GM12878 (cell line): Measurements from ENCODE around the gene SMIM26. TPM values are rescaled to one million over a fixed set of nuclear protein-coding genes. Genes with fewer than 3 reads are reported as not detected.

Experiments
- ATAC-seq: fragments of 200-7000 bp; cut with Tn5 transposase; 3 replicates; pipeline ENCODE4 v1.9.1; 2020; ENCODE audit warnings: mild to moderate bottlenecking, moderate library complexity
- BruUV-seq: library from RNA; stranded (reverse); fragments of 400-500 nt; replicated peaks from 2 replicates; lab custom pipeline; 2021; lab: Mats Ljungman, UMichigan
- CTCF ChIA-PET: fragments of 300-600 bp; sonication (Branson Sonifier 250); formaldehyde crosslinking; extraction: SDS; loops from one replicate; lab custom pipeline; 2021; ENCODE audit warnings: inconsistent platforms; lab: Yijun Ruan, JAX
- POLR2A ChIA-PET: fragments of 350-600 bp; formaldehyde crosslinking; extraction: SDS; loops from one replicate; lab custom pipeline; 2021; ENCODE audit warnings: inconsistent platforms; lab: Charles Lee
- RAD21 ChIA-PET: fragments of 300-600 bp; sonication (Branson Sonifier 250); formaldehyde crosslinking; loops from one replicate; lab custom pipeline; 2023; ENCODE audit warnings: antibody characterized with exemption; ENCODE audit not compliant: unreplicated experiment; lab: Charles Lee
- SMC1A ChIA-PET: fragments of 300-600 bp; sonication (Branson Sonifier 250); formaldehyde crosslinking; loops from one replicate; lab custom pipeline; 2023; ENCODE audit not compliant: unreplicated experiment, uncharacterized antibody; lab: Charles Lee
- DNase-seq: peaks from one replicate; pipeline ENCODE4 v3.0.0-alpha.2; 2011; ENCODE audit warnings: low read depth, low spot score
- FAIRE-seq: peaks from 3 replicates; lab custom pipeline; 2011; peaks lifted over from hg19 to GRCh38; lab: Jason Lieb, UNC
- H2AFZ ChIP-seq: 2 replicates; pipeline ENCODE4 v1.6.0; 2011; ENCODE audit warnings: low read depth, low read length, control low read depth; ENCODE audit not compliant: control insufficient read depth
- H3K27ac ChIP-seq: 2 replicates; pipeline ENCODE4 v1.5.1; 2011; ENCODE audit warnings: control low read depth; ENCODE audit not compliant: control insufficient read depth, insufficient read depth
- H3K27me3 ChIP-seq, 2 experiments: replicated peaks in 1 of 2; 2 replicates each; pipeline versions ENCODE4 v1.6.0 to v1.6.1; 2011; ENCODE audit warnings: low read length in 1 of 2; ENCODE audit not compliant: control insufficient read depth in 2 of 2, insufficient read depth in 2 of 2
- H3K36me3 ChIP-seq, 2 experiments: 2 replicates each; pipeline ENCODE4 v1.5.1; 2011; ENCODE audit warnings: low read length in 1 of 2; ENCODE audit not compliant: control insufficient read depth in 2 of 2, insufficient read depth in 2 of 2
- H3K4me1 ChIP-seq: 2 replicates; pipeline ENCODE4 v1.6.1; 2011; ENCODE audit warnings: mild to moderate bottlenecking, low read length, moderate library complexity, mixed read lengths; ENCODE audit not compliant: control insufficient read depth, insufficient read depth
- H3K4me2 ChIP-seq: 2 replicates; pipeline ENCODE4 v1.6.0; 2011; ENCODE audit warnings: control low read depth; ENCODE audit not compliant: control insufficient read depth, insufficient read depth
- H3K4me3 ChIP-seq: fragments of 200-600 bp; sonication (generic); 2 replicates; pipeline ENCODE4 v1.5.1; 2016
- H3K79me2 ChIP-seq: 2 replicates; pipeline ENCODE4 v1.6.0; 2011; ENCODE audit warnings: low read length; ENCODE audit not compliant: control insufficient read depth, insufficient read depth
- H3K9ac ChIP-seq: 2 replicates; pipeline ENCODE4 v1.8.0; 2011; ENCODE audit warnings: low read length, control low read depth, mixed read lengths; ENCODE audit not compliant: control insufficient read depth, insufficient read depth
- H3K9me3 ChIP-seq: replicated peaks from 3 replicates; pipeline ENCODE4 v1.5.1; 2011; ENCODE audit warnings: mild to moderate bottlenecking, low read length; ENCODE audit not compliant: control insufficient read depth, insufficient read depth
- H4K20me1 ChIP-seq: 2 replicates; pipeline ENCODE4 v1.6.0; 2011; ENCODE audit not compliant: control insufficient read depth, insufficient read depth
- ATF7 ChIP-seq: fragments of 450-650 bp; IDR thresholded peaks from 2 replicates; pipeline ENCODE4 v1.6.1; 2016; ENCODE audit warnings: low read depth, mild to moderate bottlenecking
- HDAC2 ChIP-seq: fragments of 200-600 bp; sonication (generic); IDR thresholded peaks from 2 replicates; pipeline ENCODE4 v1.6.1; 2017
- NFIC ChIP-seq: IDR thresholded peaks from 2 replicates; pipeline ENCODE4 v1.6.1; 2012; ENCODE audit warnings: low read depth, mild to moderate bottlenecking, inconsistent platforms, low read length, moderate library complexity
- NFYB ChIP-seq: IDR thresholded peaks from 2 replicates; pipeline ENCODE4 v1.6.1; 2011; ENCODE audit warnings: low read depth, mild to moderate bottlenecking, low read length, improper control_type of control experiment, moderate library complexity; ENCODE audit not compliant: insufficient read depth
- PML ChIP-seq: IDR thresholded peaks from 2 replicates; pipeline ENCODE4 v1.6.1; 2012; ENCODE audit warnings: low read length, inconsistent platforms
- RUNX3 ChIP-seq: IDR thresholded peaks from 2 replicates; pipeline ENCODE4 v1.6.1; 2012; ENCODE audit warnings: low read length, inconsistent platforms
- STAT1 ChIP-seq: fragments of 450-650 bp; conservative IDR thresholded peaks from 2 replicates; pipeline ENCODE4 v1.6.1; 2014; ENCODE audit warnings: antibody characterized with exemption, mild to moderate bottlenecking
- ZNF24 ChIP-seq: fragments of 450-650 bp; IDR thresholded peaks from 2 replicates; pipeline ENCODE4 v1.6.1; 2017; ENCODE audit warnings: antibody characterized with exemption, mild to moderate bottlenecking
- WGBS: methylation state at CpG from one replicate; pipeline ENCODE4 v1.1.6; 2016; ENCODE audit warnings: low lambda C conversion rate; ENCODE audit not compliant: insufficient replicate concordance, insufficient coverage; ENCODE audit errors: missing lambda C conversion rate; 5-methylcytosine and 5-hydroxymethylcytosine counted together
- in situ Hi-C: fragments of 300-500 bp; cut with MboI; formaldehyde crosslinking; loops from 9 replicates; pipeline ENCODE4 v1.14.3; 2018; ENCODE audit warnings: mixed read lengths
- intact Hi-C: fragments of 100-400 bp; cut with micrococcal nuclease; formaldehyde crosslinking; loops from one replicate; pipeline ENCODE4 v1.14.2; 2022; ENCODE audit not compliant: unreplicated experiment
- polyA plus RNA-seq, 11 experiments: library from polyadenylated mRNA; depleted of rRNA in 4 of 11; unstranded in 6 of 11; stranded (reverse) in 5 of 11; fragments of >200 nt; fragmentation: Nextera tagmentation in 4 of 11; fragmentation: Illumina TruSeq in 1 of 11; extraction: Ambion mirVana in 4 of 11; extraction: Trizol in 1 of 11; gene quantifications; 1 replicate in 1 of 11; 2 replicates in 10 of 11; pipeline versions ENCODE4 v1.2.1 to v1.2.3, GENCODE V29; 2011 to 2016; ENCODE audit warnings: inconsistent platforms in 2 of 11, missing spikeins in 2 of 11, low read depth in 1 of 11
- total RNA-seq, 4 experiments: library from RNA; depleted of rRNA in 3 of 4; stranded (reverse); fragments of >200 nt in 3 of 4; fragmentation: Illumina TruSeq in 1 of 4; extraction: Trizol in 1 of 4; gene quantifications; 2 replicates each; pipeline versions ENCODE4 v1.2.1 to v1.2.3, GENCODE V29; 2013 to 2021
- TF ChIP-seq, protein P1 (sequence below): IDR thresholded peaks from 2 replicates; pipeline ENCODE4 v1.6.1; 2012; ENCODE audit warnings: mild to moderate bottlenecking, low read depth, low read length
- TF ChIP-seq, protein P2 (sequence below): IDR thresholded peaks from 2 replicates; pipeline ENCODE4 v1.6.1; 2011; ENCODE audit warnings: low read depth, mild to moderate bottlenecking, low read length, moderate library complexity, borderline replicate concordance; ENCODE audit errors: extremely low read depth
- TF ChIP-seq, protein P3 (sequence below): fragments of 450-650 bp; IDR thresholded peaks from 2 replicates; pipeline ENCODE4 v1.6.1; 2018; ENCODE audit warnings: borderline replicate concordance, mild to moderate bottlenecking; ENCODE audit not compliant: partially characterized antibody

Gene SMIM26
- total and polyA plus RNA-seq, 10 of the 15 experiments (the other 5 are each of a cell fraction or from before 2014, with no cell fraction given) = 74.3 to 329 (median 176) TPM

DNA sequence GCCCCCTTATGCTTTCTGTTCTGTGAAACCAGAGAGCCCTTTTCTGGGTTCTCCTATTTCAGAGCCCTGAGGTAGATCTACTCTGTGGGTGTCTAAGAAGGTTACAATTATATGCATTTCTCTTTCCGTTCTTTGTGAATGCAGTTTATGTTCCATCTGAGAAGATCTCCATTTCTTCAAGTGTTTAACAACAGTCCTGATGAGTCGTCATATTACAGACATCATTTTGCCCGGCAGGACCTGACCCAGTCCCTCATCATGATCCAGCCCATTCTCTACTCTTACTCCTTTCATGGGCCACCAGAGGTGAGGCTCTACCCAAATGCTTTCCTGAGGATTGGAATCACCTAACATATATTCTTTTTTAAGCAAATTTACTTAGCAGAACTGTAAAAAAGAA is 18.8 kb upstream of the SMIM26 start:
- SMC1A ChIA-PET = no interaction called here
- H3K4me2 ChIP-seq = no peak overlapping the region
- no peak overlapping the region for H3K27ac ChIP-seq
- no peak for FAIRE-seq
- CTCF ChIA-PET = no interaction called here
- in situ Hi-C loops = no loop called here
- H3K79me2 ChIP-seq = no peaks in the 10 kb centered on the region
- H3K4me1 ChIP-seq = no peaks in the 10 kb centered on the region
- POLR2A ChIA-PET = no interaction called here
- no peaks in the 10 kb centered on the region for H3K9me3 ChIP-seq
- H4K20me1 ChIP-seq = no peaks in the 10 kb centered on the region
- 96% methylated on average over 3 of the region's 3 CpGs for whole genome bisulfite sequencing
- H3K27me3 ChIP-seq = no peaks in the 10 kb centered on the region
- RAD21 ChIA-PET = no interaction called here
- DNase-seq = no peak
- no peak overlapping the region for H3K4me3 ChIP-seq
- H3K36me3 ChIP-seq = peaks cover 11 to 38% of the 10 kb centered on the region in 2 experiments; a peak in 3 of 4 replicates
- no peak overlapping the region for H2AFZ ChIP-seq
- no peak for ATAC-seq
- intact Hi-C loops = no loop called here
- H3K9ac ChIP-seq = no peak overlapping the region
- TF ChIP-seq, protein P1, sequence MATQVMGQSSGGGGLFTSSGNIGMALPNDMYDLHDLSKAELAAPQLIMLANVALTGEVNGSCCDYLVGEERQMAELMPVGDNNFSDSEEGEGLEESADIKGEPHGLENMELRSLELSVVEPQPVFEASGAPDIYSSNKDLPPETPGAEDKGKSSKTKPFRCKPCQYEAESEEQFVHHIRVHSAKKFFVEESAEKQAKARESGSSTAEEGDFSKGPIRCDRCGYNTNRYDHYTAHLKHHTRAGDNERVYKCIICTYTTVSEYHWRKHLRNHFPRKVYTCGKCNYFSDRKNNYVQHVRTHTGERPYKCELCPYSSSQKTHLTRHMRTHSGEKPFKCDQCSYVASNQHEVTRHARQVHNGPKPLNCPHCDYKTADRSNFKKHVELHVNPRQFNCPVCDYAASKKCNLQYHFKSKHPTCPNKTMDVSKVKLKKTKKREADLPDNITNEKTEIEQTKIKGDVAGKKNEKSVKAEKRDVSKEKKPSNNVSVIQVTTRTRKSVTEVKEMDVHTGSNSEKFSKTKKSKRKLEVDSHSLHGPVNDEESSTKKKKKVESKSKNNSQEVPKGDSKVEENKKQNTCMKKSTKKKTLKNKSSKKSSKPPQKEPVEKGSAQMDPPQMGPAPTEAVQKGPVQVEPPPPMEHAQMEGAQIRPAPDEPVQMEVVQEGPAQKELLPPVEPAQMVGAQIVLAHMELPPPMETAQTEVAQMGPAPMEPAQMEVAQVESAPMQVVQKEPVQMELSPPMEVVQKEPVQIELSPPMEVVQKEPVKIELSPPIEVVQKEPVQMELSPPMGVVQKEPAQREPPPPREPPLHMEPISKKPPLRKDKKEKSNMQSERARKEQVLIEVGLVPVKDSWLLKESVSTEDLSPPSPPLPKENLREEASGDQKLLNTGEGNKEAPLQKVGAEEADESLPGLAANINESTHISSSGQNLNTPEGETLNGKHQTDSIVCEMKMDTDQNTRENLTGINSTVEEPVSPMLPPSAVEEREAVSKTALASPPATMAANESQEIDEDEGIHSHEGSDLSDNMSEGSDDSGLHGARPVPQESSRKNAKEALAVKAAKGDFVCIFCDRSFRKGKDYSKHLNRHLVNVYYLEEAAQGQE = no peak
- no peak for TF ChIP-seq NFYB
- TF ChIP-seq, protein P2, sequence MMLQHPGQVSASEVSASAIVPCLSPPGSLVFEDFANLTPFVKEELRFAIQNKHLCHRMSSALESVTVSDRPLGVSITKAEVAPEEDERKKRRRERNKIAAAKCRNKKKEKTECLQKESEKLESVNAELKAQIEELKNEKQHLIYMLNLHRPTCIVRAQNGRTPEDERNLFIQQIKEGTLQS = no peak
- TF ChIP-seq, protein P3, sequence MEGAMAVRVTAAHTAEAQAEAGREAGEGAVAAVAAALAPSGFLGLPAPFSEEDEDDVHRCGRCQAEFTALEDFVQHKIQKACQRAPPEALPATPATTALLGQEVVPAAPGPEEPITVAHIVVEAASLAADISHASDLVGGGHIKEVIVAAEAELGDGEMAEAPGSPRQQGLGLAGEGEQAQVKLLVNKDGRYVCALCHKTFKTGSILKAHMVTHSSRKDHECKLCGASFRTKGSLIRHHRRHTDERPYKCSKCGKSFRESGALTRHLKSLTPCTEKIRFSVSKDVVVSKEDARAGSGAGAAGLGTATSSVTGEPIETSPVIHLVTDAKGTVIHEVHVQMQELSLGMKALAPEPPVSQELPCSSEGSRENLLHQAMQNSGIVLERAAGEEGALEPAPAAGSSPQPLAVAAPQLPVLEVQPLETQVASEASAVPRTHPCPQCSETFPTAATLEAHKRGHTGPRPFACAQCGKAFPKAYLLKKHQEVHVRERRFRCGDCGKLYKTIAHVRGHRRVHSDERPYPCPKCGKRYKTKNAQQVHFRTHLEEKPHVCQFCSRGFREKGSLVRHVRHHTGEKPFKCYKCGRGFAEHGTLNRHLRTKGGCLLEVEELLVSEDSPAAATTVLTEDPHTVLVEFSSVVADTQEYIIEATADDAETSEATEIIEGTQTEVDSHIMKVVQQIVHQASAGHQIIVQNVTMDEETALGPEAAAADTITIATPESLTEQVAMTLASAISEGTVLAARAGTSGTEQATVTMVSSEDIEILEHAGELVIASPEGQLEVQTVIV = no peak
- TF ChIP-seq RUNX3 = no peak
- no peak for TF ChIP-seq PML
- no peak for TF ChIP-seq ATF7
- TF ChIP-seq NFIC = no peak
- no peak for TF ChIP-seq ZNF24
- no peak for TF ChIP-seq STAT1
- no peak for TF ChIP-seq HDAC2
- BruUV-seq = no TSS peak
